DND-41 (cell line): ENCODE measurements around the gene TSPAN2.

Experiments
- ATAC-seq: fragments of 200-7000 bp; cut with Tn5 transposase; 3 replicates; pipeline ENCODE4 v1.9.1; 2021; ENCODE audit warnings: low read depth; ENCODE audit not compliant: insufficient read depth
- DNase-seq: peaks from one replicate; pipeline ENCODE4 v3.0.0-alpha.2; 2020
- H2AFZ ChIP-seq: 2 replicates; pipeline ENCODE4 v1.6.0; 2012; ENCODE audit warnings: low read depth, low read length
- H3K27ac ChIP-seq: 2 replicates; pipeline ENCODE4 v1.5.1; 2012; ENCODE audit warnings: low read length, inconsistent platforms
- H3K27me3 ChIP-seq: fragments of 200-600 bp; sonication (generic); 2 replicates; pipeline ENCODE4 v1.6.0; 2012; ENCODE audit warnings: low read length, mild to moderate bottlenecking, inconsistent platforms; ENCODE audit not compliant: insufficient read depth, poor library complexity
- H3K36me3 ChIP-seq: 2 replicates; pipeline ENCODE4 v1.5.1; 2012; ENCODE audit warnings: low read length, inconsistent platforms; ENCODE audit not compliant: insufficient read depth
- H3K4me1 ChIP-seq: 2 replicates; pipeline ENCODE4 v1.5.1; 2012; ENCODE audit warnings: mild to moderate bottlenecking, low read length; ENCODE audit not compliant: insufficient read depth
- H3K4me2 ChIP-seq: 2 replicates; pipeline ENCODE4 v1.6.0; 2012; ENCODE audit warnings: mild to moderate bottlenecking, moderate library complexity, low read length, inconsistent platforms; ENCODE audit not compliant: insufficient read depth
- H3K4me3 ChIP-seq, 2 experiments: fragments of 200-600 bp in 1 of 2; shearing (Covaris generic) in 1 of 2; 2 replicates each; pipeline ENCODE4 v1.5.1; 2012 to 2016; ENCODE audit warnings: inconsistent platforms in 2 of 2, low read length in 2 of 2, mild to moderate bottlenecking in 2 of 2, low read depth in 1 of 2, moderate library complexity in 1 of 2
- H3K79me2 ChIP-seq: 2 replicates; pipeline ENCODE4 v1.6.0; 2012; ENCODE audit warnings: low read length, inconsistent platforms; ENCODE audit not compliant: insufficient read depth
- H3K9ac ChIP-seq: 2 replicates; pipeline ENCODE4 v1.6.0; 2012; ENCODE audit warnings: low read depth, mild to moderate bottlenecking, inconsistent platforms, low read length, moderate library complexity
- H3K9me3 ChIP-seq: 2 replicates; pipeline ENCODE4 v1.5.1; 2012; ENCODE audit warnings: low read length, moderate library complexity, mild to moderate bottlenecking, inconsistent platforms; ENCODE audit not compliant: insufficient read depth, severe bottlenecking
- H4K20me1 ChIP-seq: 2 replicates; pipeline ENCODE4 v1.6.0; 2012; ENCODE audit warnings: low read length; ENCODE audit not compliant: insufficient read depth
- CTCF ChIP-seq: IDR thresholded peaks from 2 replicates; pipeline ENCODE4 v1.5.1; 2012; ENCODE audit warnings: borderline replicate concordance, low read length, moderate library complexity, mild to moderate bottlenecking; ENCODE audit not compliant: poor library complexity, severe bottlenecking; ENCODE audit errors: extremely low read depth
- EZH2 ChIP-seq: IDR thresholded peaks from 3 replicates; pipeline ENCODE4 v1.6.1; 2012; ENCODE audit warnings: borderline replicate concordance, low read depth, mild to moderate bottlenecking, moderate library complexity, low read length, inconsistent platforms; ENCODE audit not compliant: severe bottlenecking

Gene TSPAN2

GRCh38 chr1:115118086-115118485 lies 28.8 kb upstream of the TSPAN2 start:
- H3K36me3 ChIP-seq, result no peaks in the 10 kb centered on the region
- peaks cover 6% of the 10 kb centered on the region for H3K9me3 ChIP-seq
- H3K4me1 ChIP-seq, result no peaks in the 10 kb centered on the region
- H3K27me3 ChIP-seq, result no peaks in the 10 kb centered on the region
- H3K27ac ChIP-seq, result no peak overlapping the region
- no peak overlapping the region for H3K4me3 ChIP-seq
- no peak overlapping the region for H3K9ac ChIP-seq
- ATAC-seq, result no peak
- no peak for DNase-seq
- TF ChIP-seq CTCF, result no peak
- TF ChIP-seq EZH2, result no peak
- no peak overlapping the region for H3K4me2 ChIP-seq
- H2AFZ ChIP-seq, result no peak overlapping the region
- H3K79me2 ChIP-seq, result no peaks in the 10 kb centered on the region
- H4K20me1 ChIP-seq, result no peaks in the 10 kb centered on the region

GRCh38 chr1:115117298-115117697 lies 28.0 kb upstream of the TSPAN2 start:
- no peak for ATAC-seq
- no peaks in the 10 kb centered on the region for H3K27me3 ChIP-seq
- DNase-seq, result no peak

GRCh38 chr1:115116512-115116911 lies 27.2 kb upstream of the TSPAN2 start:
- TF ChIP-seq CTCF, result no peak
- no peak for TF ChIP-seq EZH2
- H3K27ac ChIP-seq, result no peak overlapping the region
- H4K20me1 ChIP-seq, result no peaks in the 10 kb centered on the region
- H3K9ac ChIP-seq, result no peak overlapping the region
- peaks cover 1% of the 10 kb centered on the region for H3K9me3 ChIP-seq
- no peak overlapping the region for H3K4me3 ChIP-seq
- no peak overlapping the region for H3K4me2 ChIP-seq
- DNase-seq (no peak), ATAC-seq (no peak)
- H3K4me1 ChIP-seq, result no peaks in the 10 kb centered on the region
- no peaks in the 10 kb centered on the region for H3K79me2 ChIP-seq
- H3K27me3 ChIP-seq, result no peaks in the 10 kb centered on the region
- no peak overlapping the region for H2AFZ ChIP-seq
- no peaks in the 10 kb centered on the region for H3K36me3 ChIP-seq

More at GRCh38 chr1:115117298-115117697, 28.0 kb upstream of the TSPAN2 start:
- Histone ChIP-seq H2AFZ (no peak overlapping the region), H3K4me2 (no peak overlapping the region), H3K9me3 (peaks cover 5% of the 10 kb centered on the region), H3K79me2 (no peaks in the 10 kb centered on the region), H4K20me1 (no peaks in the 10 kb centered on the region), H3K4me3 (no peak overlapping the region), H3K36me3 (no peaks in the 10 kb centered on the region), H3K27ac (no peak overlapping the region), H3K4me1 (no peaks in the 10 kb centered on the region), H3K9ac (no peak overlapping the region)
- no peak for TF ChIP-seq EZH2
- no peak for TF ChIP-seq CTCF
